ENCODE data around the gene CTNNAL1.
"Not testable (repeated sequence)": the region's sequence is repeated elsewhere in the genome, so short reads cannot be mapped to it uniquely, and the experiment has no call there.

The CTNNAL1 gene

GRCh38 chr9:108924466-108924865 lies 88.8 kb downstream of the CTNNAL1 start:
- DNase-seq, result no peak

- DNase-seq, result no peak
Observed at GRCh38 chr9:108921200-108921599, 92.1 kb downstream of the CTNNAL1 start.

- DNase-seq, result not testable (repeated sequence)
Observed at GRCh38 chr9:108920401-108920800, 92.9 kb downstream of the CTNNAL1 start.

- no peak for DNase-seq
Observed at GRCh38 chr9:108919517-108919916, 93.8 kb downstream of the CTNNAL1 start.

GRCh38 chr9:108913391-108913790 lies 99.9 kb downstream of the CTNNAL1 start:
- peak; percentile 13 to 27 for DNase-seq

- no peak for DNase-seq
Observed at GRCh38 chr9:108911820-108912219, 101.5 kb downstream of the CTNNAL1 start.

GRCh38 chr9:108910914-108911313 lies 102.4 kb downstream of the CTNNAL1 start:
- DNase-seq, result no peak

- DNase-seq, result no peak
Observed at GRCh38 chr9:108910402-108910801, 102.9 kb downstream of the CTNNAL1 start.

- DNase-seq, result no peak
Observed at GRCh38 chr9:108905494-108905893, 107.8 kb downstream of the CTNNAL1 start.

- DNase-seq, result no peak
Observed at GRCh38 chr9:108904161-108904560, 109.1 kb downstream of the CTNNAL1 start.

- no peak for DNase-seq
Observed at GRCh38 chr9:108903420-108904103, 109.7 kb downstream of the CTNNAL1 start.

- no peak for DNase-seq
Observed at GRCh38 chr9:108900176-108900575, 113.1 kb downstream of the CTNNAL1 start.

- not testable (repeated sequence) for DNase-seq
Observed at GRCh38 chr9:108899023-108899695, 114.1 kb downstream of the CTNNAL1 start.

- DNase-seq, result no peak
Observed at GRCh38 chr9:108897324-108898096, 115.8 kb downstream of the CTNNAL1 start.

- DNase-seq, result no peak
Observed at GRCh38 chr9:108894225-108894997, 118.9 kb downstream of the CTNNAL1 start.
